ENCODE measurements around the gene PLA1A.
A peak's percentile ranks its signal among the peaks of the same experiment; 100 is the strongest.

Gene PLA1A

DNA sequence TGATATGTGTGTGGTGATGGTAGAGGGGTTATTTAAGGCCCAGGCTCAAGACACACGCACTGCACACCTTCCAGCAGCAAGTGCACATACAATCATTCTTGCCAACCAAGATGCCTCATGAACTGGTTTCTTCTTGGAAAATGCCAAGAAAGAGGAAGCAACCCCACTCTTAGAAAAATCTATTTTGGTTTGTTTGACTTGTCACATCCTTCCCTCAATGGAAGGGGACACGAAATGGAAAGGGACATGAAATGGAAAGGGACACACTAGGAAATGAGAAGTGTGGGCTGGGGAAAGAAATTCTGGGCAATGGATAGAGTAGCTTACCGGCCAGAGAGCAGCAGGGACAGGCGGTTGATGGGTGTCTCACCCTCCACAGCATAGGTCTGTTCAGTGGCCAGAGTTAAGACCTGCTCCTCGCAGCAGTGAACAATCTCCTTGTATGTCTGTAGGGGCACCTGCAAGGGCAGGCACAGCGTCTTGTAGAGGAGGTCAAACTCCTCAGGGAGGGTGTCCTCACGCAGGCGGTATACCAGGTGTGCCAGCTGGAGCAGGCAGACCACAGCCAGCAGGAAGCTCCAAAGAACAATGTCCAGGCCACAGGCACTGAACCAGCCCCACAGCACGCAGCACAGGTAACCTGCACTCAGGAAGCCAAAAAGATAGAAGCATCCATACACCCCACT lies 62.1 kb downstream of the PLA1A start:
- DNase-seq (ENCODE audit: low read depth in 2 of 2), result no peak
- TF ChIP-seq, protein P1, sequence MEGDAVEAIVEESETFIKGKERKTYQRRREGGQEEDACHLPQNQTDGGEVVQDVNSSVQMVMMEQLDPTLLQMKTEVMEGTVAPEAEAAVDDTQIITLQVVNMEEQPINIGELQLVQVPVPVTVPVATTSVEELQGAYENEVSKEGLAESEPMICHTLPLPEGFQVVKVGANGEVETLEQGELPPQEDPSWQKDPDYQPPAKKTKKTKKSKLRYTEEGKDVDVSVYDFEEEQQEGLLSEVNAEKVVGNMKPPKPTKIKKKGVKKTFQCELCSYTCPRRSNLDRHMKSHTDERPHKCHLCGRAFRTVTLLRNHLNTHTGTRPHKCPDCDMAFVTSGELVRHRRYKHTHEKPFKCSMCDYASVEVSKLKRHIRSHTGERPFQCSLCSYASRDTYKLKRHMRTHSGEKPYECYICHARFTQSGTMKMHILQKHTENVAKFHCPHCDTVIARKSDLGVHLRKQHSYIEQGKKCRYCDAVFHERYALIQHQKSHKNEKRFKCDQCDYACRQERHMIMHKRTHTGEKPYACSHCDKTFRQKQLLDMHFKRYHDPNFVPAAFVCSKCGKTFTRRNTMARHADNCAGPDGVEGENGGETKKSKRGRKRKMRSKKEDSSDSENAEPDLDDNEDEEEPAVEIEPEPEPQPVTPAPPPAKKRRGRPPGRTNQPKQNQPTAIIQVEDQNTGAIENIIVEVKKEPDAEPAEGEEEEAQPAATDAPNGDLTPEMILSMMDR (IDR thresholded peaks at IDR 0.05; ENCODE audit: low read depth, low read length), result no peak
- no peak overlapping the region for H3K4me3 ChIP-seq (replicated peaks in 1 of 2; ENCODE audit: low read depth in 2 of 2, low read length in 2 of 2)

DNA sequence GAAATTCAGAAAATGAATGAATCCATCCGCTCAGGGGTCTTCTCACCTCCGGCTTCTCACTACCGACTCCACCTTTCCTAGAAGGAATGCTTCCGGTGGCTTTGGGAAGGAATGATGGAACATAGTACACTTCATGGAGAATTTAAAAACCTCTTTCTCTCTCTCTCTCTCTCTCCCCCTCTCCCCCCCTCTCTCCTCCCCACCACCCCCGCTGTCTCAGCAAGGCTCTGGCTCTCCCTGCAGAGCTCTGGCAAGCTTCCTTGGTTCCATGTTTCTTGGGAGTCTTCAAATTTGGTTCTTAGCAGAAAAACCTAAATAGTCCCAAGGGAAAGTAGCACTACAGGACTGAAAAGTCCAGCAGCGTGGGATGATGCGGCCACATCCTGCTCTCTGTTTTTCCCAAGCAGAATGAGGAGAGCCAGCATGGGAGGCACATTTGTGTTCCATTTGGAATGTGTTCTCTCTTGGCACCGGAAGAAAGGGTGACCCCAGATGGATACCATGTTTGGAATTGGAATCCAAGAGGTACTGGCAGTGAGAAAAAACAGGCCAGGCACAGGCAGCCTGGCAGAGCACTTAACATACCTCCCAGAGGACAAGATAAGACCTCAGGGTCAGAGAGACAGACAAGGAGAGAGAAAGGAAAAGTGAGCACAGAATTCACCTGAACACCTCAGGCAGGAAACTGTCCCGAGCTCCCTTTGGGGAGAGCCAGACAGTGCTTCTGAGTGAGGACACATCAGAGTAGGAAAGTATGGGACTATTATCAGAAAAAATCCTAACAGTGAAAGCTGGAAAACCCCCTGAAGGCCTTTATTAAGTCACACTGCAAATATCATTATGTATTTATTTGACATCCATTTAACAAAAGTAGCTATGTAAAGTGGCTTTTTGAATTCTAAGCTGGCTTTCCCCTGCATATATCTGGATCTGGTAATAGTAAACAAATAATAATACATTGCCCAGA lies 63.1 kb downstream of the PLA1A start, which contains the start of gene POPDC2:
POPDC2 (minus strand) TSS at position 116 of the 967 bp plus-strand sequence. CDS start 166 bp downstream, outside the sequence.
- TF ChIP-seq, protein P1 (IDR thresholded peaks at IDR 0.05; ENCODE audit: low read depth, low read length), result no peak
- peak; percentile 22 to 66 for DNase-seq (ENCODE audit: low read depth in 2 of 2)
- no peak within 1 kb of the TSS for H3K4me3 ChIP-seq (replicated peaks in 1 of 2; ENCODE audit: low read depth in 2 of 2, low read length in 2 of 2)

DNA sequence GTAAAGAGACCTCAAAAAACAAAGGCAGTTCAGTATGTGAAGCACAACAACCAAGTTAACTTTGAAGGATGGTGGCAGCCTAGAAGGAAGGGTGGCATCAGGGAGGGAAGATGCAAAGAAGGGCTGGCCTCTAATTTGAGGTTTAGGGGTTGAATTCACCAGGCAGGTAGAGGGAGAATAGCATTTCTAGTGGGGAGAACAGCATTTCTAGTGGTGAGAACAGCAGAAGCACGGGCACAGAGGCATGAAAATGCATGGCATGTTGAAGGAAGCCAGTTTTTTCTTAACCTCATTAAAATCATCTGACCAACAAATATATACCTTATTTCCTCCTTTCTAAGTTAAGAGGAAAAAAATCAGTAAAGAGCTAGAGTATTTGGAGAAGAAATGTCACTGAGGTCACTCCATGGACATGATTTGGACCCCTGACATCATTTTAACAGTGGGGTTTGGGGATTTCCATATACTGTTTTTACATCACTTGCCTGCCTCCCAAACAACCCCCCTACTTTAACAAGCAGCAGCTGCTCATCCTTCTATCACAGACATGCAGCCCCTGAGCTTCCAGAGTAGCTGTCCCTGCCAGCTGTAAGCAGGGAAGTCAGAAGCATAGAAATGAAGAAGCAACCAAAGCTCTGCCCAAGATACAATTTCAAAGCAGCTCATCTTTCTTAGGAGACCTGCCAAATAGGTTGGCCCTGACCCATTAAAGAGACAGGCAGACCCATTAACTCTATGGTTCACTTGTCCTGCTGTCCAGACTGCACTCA lies 65.1 kb downstream of the PLA1A start:
- DNase-seq (ENCODE audit: low read depth in 2 of 2), result peak in 1 of 2 donors; percentile 53
- TF ChIP-seq, protein P1 (IDR thresholded peaks at IDR 0.05; ENCODE audit: low read depth, low read length), result peak; percentile 19
- no peak overlapping the region for H3K4me3 ChIP-seq (replicated peaks in 1 of 2; ENCODE audit: low read depth in 2 of 2, low read length in 2 of 2)

DNA sequence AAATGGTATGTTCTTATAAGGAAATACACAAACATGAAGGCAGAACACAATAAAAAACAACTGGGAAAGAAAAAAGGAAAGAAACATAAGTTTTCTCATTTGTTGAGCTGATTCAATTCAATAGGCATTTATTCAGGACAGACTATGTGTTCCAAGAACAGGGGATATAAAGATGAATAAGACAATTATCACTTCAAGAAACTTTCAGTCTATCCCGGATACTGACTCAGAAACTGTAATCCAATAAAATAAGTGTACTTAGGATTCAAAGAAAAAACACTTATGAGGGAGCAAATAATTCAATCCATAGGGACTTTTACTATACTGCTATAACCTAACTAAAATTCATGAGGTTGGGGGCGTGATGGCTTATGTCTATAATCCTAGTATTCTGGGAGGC lies 66.2 kb downstream of the PLA1A start:
- peak in 1 of 2 donors; percentile 53 for DNase-seq (ENCODE audit: low read depth in 2 of 2)
- H3K4me3 ChIP-seq (replicated peaks in 1 of 2; ENCODE audit: low read depth in 2 of 2, low read length in 2 of 2), result no peak overlapping the region
- TF ChIP-seq, protein P1 (IDR thresholded peaks at IDR 0.05; ENCODE audit: low read depth, low read length), result no peak

DNA sequence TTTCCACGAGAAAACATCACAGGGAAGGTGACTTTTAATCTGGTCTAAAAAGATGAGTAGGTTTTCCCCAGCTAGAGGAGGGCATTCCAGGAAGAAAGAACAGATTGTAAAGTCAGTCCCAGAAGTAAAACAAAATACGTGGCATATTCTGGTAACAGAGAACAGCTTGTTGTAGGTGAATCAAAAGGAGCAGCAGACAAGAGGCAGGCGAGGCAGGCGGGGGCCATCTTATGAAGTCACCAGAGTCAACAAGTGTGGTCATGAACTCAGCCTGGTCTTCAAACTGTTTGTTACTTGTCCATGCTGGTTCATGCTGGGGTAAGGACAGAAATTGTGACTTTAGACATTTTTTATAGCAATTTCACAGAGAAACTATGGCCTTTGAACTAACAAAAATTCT lies 66.7 kb downstream of the PLA1A start:
- no peak overlapping the region for H3K4me3 ChIP-seq (replicated peaks in 1 of 2; ENCODE audit: low read depth in 2 of 2, low read length in 2 of 2)
- peak; percentile 15 to 46 for DNase-seq (ENCODE audit: low read depth in 2 of 2)
- TF ChIP-seq, protein P1 (IDR thresholded peaks at IDR 0.05; ENCODE audit: low read depth, low read length), result no peak

DNA sequence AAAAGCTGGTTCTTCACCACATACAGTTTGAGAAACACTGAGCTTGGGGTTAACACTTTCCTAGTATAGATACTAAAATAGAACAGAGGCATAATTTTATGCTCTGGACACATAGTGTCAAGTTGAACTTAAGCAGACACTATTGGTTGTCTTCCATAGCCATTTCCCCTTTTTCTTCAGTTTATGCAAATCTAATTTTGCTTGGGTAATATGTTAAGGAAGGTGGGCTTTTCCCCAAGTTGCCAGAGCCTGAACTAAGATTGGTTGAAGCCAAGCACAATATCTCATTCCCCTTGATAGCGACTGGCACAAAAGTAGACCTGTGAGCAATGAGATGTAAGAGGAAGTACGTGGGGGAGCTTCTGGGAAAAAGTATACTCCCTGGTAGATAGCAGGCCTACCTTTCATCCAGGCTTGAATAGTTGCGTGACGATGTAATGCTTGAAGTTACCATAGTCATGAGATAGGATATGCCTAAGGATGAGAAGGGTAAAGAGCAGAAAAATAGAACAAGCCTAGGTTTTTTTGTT lies 67.2 kb downstream of the PLA1A start:
- no peak overlapping the region for H3K4me3 ChIP-seq (replicated peaks in 1 of 2; ENCODE audit: low read depth in 2 of 2, low read length in 2 of 2)
- DNase-seq (ENCODE audit: low read depth in 2 of 2), result peak; percentile 42 to 61
- TF ChIP-seq, protein P1 (IDR thresholded peaks at IDR 0.05; ENCODE audit: low read depth, low read length), result no peak
